ENCODE results near the gene CHPF2.

Gene CHPF2

GRCh38 chr7:151236406-151236805, 4.1 kb downstream of the CHPF2 start:
- DNase-seq, result no peak

GRCh38 chr7:151237244-151238189, 5.2 kb downstream of the CHPF2 start:
- DNase-seq, result no peak

GRCh38 chr7:151238190-151238810, 6.0 kb downstream of the CHPF2 start:
- no peak for DNase-seq

GRCh38 chr7:151238924-151239836, 6.9 kb downstream of the CHPF2 start:
- DNase-seq, result no peak

GRCh38 chr7:151239837-151240459, 7.7 kb downstream of the CHPF2 start:
- no peak for DNase-seq

- DNase-seq, result no peak
These were observed 8.3 kb downstream of the CHPF2 start for GRCh38 chr7:151240536-151240935.

- DNase-seq, result no peak
These were observed 8.9 kb downstream of the CHPF2 start for GRCh38 chr7:151240942-151241754.

GRCh38 chr7:151241755-151242096, 9.4 kb downstream of the CHPF2 start:
- DNase-seq, result no peak

GRCh38 chr7:151242159-151243044, 10.1 kb downstream of the CHPF2 start:
- DNase-seq, result no peak

- DNase-seq, result no peak
These were observed 10.7 kb downstream of the CHPF2 start for GRCh38 chr7:151243045-151243349.

GRCh38 chr7:151243408-151244195, 11.3 kb downstream of the CHPF2 start:
- no peak for DNase-seq

- DNase-seq, result no peak
These were observed 12.0 kb downstream of the CHPF2 start for GRCh38 chr7:151244196-151244840.

GRCh38 chr7:151244841-151245346, 12.6 kb downstream of the CHPF2 start:
- DNase-seq, result no peak

GRCh38 chr7:151245360-151246101, 13.2 kb downstream of the CHPF2 start:
- DNase-seq, result no peak

GRCh38 chr7:151246102-151246850, 14.0 kb downstream of the CHPF2 start:
- DNase-seq, result no peak

GRCh38 chr7:151246851-151247580, 14.7 kb downstream of the CHPF2 start:
- no peak for DNase-seq
